Panc1 (cell line): ENCODE measurements around the gene MYCN. TPM values are rescaled to one million over a fixed set of nuclear protein-coding genes. Genes with fewer than 3 reads are reported as not detected.

Experiments
- ATAC-seq: fragments of 200-7000 bp; cut with Tn5 transposase; 2 replicates; pipeline ENCODE4 v1.9.1; 2020; ENCODE audit warnings: mild to moderate bottlenecking, moderate library complexity
- BruUV-seq: library from RNA; stranded (reverse); fragments of 400-500 nt; replicated peaks from 2 replicates; lab custom pipeline; 2021; lab: Mats Ljungman, UMichigan
- CTCF ChIA-PET: fragments of 300-600 bp; sonication (Branson Sonifier 250); formaldehyde crosslinking; loops from one replicate; lab custom pipeline; 2022; ENCODE audit warnings: antibody characterized with exemption; lab: Charles Lee
- POLR2A ChIA-PET: fragments of 300-600 bp; sonication (Branson Sonifier 250); formaldehyde crosslinking; loops from one replicate; lab custom pipeline; 2022; ENCODE audit warnings: antibody characterized with exemption; lab: Charles Lee
- DNase-seq: peaks from one replicate; pipeline ENCODE4 v3.0.0-alpha.2; 2010; ENCODE audit warnings: low read depth, low spot score
- H3K27ac ChIP-seq: 2 replicates; pipeline ENCODE4 v1.5.1; 2011; ENCODE audit warnings: mild to moderate bottlenecking, low read length, inconsistent platforms
- H3K27me3 ChIP-seq: fragments of 200-500 bp; sonication (Bioruptor generic); 2 replicates; pipeline ENCODE4 v1.6.0; 2014; ENCODE audit warnings: low read length, inconsistent platforms; ENCODE audit not compliant: control insufficient read depth, insufficient read depth
- H3K36me3 ChIP-seq: fragments of 200-500 bp; sonication (Bioruptor generic); 2 replicates; pipeline ENCODE4 v1.5.1; 2014; ENCODE audit warnings: inconsistent platforms, mild to moderate bottlenecking, low read length, moderate library complexity; ENCODE audit not compliant: control insufficient read depth, insufficient read depth
- H3K4me1 ChIP-seq: 2 replicates; pipeline ENCODE4 v1.5.1; 2011; ENCODE audit warnings: inconsistent platforms, mild to moderate bottlenecking, low read length, moderate library complexity; ENCODE audit not compliant: control insufficient read depth, insufficient read depth
- H3K4me3 ChIP-seq, 2 experiments: 2 replicates each; pipeline ENCODE4 v1.5.1; 2011 to 2012; ENCODE audit warnings: low read depth in 2 of 2, low read length in 2 of 2, mild to moderate bottlenecking in 2 of 2, inconsistent platforms in 1 of 2, moderate library complexity in 1 of 2
- H3K9me3 ChIP-seq: fragments of 200-500 bp; sonication (Bioruptor generic); 2 replicates; pipeline ENCODE4 v1.5.1; 2014; ENCODE audit warnings: low read depth, mild to moderate bottlenecking, inconsistent platforms, low read length, moderate library complexity; ENCODE audit not compliant: control insufficient read depth, insufficient read depth
- CTCF ChIP-seq: fragments of 450-650 bp; IDR thresholded peaks from 2 replicates; pipeline ENCODE4 v1.5.1; 2017; ENCODE audit warnings: mild to moderate bottlenecking
- POLR2AphosphoS5 ChIP-seq: IDR thresholded peaks from 2 replicates; pipeline ENCODE4 v1.6.1; 2012; ENCODE audit warnings: mild to moderate bottlenecking, low read depth, low read length, moderate library complexity
- SIN3A ChIP-seq: IDR thresholded peaks from 2 replicates; pipeline ENCODE4 v1.6.1; 2012; ENCODE audit warnings: low read depth, mild to moderate bottlenecking, low read length, moderate library complexity, borderline replicate concordance; ENCODE audit not compliant: insufficient read depth
- TCF7L2 ChIP-seq: IDR thresholded peaks from 2 replicates; pipeline ENCODE4 v1.6.1; 2011; ENCODE audit warnings: mild to moderate bottlenecking, low read depth, low read length, inconsistent platforms
- in situ Hi-C: cut with HindIII; loops from 2 replicates; pipeline ENCODE4 v1.10.0; 2016; ENCODE audit warnings: low sequenced_read_pairs, low pct_unique_long_range_greater_than_20kb
- intact Hi-C: fragments of 100-400 bp; cut with micrococcal nuclease; formaldehyde crosslinking; loops from one replicate; pipeline ENCODE4 v1.10.0; 2022; ENCODE audit not compliant: unreplicated experiment
- total RNA-seq: library from RNA; stranded (reverse); gene quantifications from one replicate; pipeline ENCODE4 v1.2.1, GENCODE V29; 2021; ENCODE audit not compliant: unreplicated experiment
- TF ChIP-seq, protein P1 (sequence below), 2 experiments: IDR thresholded peaks; 2 replicates each; pipeline ENCODE4 v1.6.1; 2011 to 2012; ENCODE audit warnings: low read depth in 2 of 2, control low read depth in 1 of 2, low read length in 1 of 2, mild to moderate bottlenecking in 1 of 2, moderate library complexity in 1 of 2; ENCODE audit not compliant: insufficient read depth in 1 of 2

The MYCN gene
- total RNA-seq, 1 experiment from 2014 or later, result not detected

GRCh38 chr2:15990151-15991101 lies 50.1 kb downstream of the MYCN start:
- intact Hi-C loops, result no loop called here
- TF ChIP-seq POLR2AphosphoS5 (no peak), CTCF (no peak), TCF7L2 (no peak), SIN3A (no peak)
- TF ChIP-seq, protein P1, sequence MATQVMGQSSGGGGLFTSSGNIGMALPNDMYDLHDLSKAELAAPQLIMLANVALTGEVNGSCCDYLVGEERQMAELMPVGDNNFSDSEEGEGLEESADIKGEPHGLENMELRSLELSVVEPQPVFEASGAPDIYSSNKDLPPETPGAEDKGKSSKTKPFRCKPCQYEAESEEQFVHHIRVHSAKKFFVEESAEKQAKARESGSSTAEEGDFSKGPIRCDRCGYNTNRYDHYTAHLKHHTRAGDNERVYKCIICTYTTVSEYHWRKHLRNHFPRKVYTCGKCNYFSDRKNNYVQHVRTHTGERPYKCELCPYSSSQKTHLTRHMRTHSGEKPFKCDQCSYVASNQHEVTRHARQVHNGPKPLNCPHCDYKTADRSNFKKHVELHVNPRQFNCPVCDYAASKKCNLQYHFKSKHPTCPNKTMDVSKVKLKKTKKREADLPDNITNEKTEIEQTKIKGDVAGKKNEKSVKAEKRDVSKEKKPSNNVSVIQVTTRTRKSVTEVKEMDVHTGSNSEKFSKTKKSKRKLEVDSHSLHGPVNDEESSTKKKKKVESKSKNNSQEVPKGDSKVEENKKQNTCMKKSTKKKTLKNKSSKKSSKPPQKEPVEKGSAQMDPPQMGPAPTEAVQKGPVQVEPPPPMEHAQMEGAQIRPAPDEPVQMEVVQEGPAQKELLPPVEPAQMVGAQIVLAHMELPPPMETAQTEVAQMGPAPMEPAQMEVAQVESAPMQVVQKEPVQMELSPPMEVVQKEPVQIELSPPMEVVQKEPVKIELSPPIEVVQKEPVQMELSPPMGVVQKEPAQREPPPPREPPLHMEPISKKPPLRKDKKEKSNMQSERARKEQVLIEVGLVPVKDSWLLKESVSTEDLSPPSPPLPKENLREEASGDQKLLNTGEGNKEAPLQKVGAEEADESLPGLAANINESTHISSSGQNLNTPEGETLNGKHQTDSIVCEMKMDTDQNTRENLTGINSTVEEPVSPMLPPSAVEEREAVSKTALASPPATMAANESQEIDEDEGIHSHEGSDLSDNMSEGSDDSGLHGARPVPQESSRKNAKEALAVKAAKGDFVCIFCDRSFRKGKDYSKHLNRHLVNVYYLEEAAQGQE (IDR thresholded peaks at IDR 0.05; ENCODE audit: insufficient read depth in 1 of 2, low read depth in 2 of 2, low read length in 1 of 2), result no peak

GRCh38 chr2:15991231-15991630 lies 50.9 kb downstream of the MYCN start:
- Histone ChIP-seq H3K36me3 (no peaks in the 10 kb centered on the region), H3K4me1 (no peaks in the 10 kb centered on the region), H3K27ac (no peak overlapping the region), H3K4me3 (no peak overlapping the region), H3K27me3 (no peaks in the 10 kb centered on the region), H3K9me3 (no peaks in the 10 kb centered on the region)
- DNase-seq, result no peak
- ATAC-seq, result no peak
- intact Hi-C loops, result no loop called here
- TF ChIP-seq CTCF, result no peak
- no peak for TF ChIP-seq TCF7L2
- TF ChIP-seq POLR2AphosphoS5, result no peak
- TF ChIP-seq, protein P1 (IDR thresholded peaks at IDR 0.05; ENCODE audit: insufficient read depth in 1 of 2, low read depth in 2 of 2, low read length in 1 of 2), result no peak
- TF ChIP-seq SIN3A, result no peak
- no TSS peak for BruUV-seq
- POLR2A ChIA-PET, result no interaction called here
- in situ Hi-C loops, result no loop called here
- CTCF ChIA-PET, result no interaction called here

More at GRCh38 chr2:15990151-15991101, 50.1 kb downstream of the MYCN start:
- H3K4me1 ChIP-seq, result no peaks in the 10 kb centered on the region
- ATAC-seq (no peak), DNase-seq (no peak)
- no peak overlapping the region for H3K4me3 ChIP-seq
- BruUV-seq, result no TSS peak
- no peaks in the 10 kb centered on the region for H3K27me3 ChIP-seq
- no peaks in the 10 kb centered on the region for H3K36me3 ChIP-seq
- in situ Hi-C loops, result no loop called here
- POLR2A ChIA-PET, result no interaction called here
- H3K27ac ChIP-seq, result no peak overlapping the region
- H3K9me3 ChIP-seq, result no peaks in the 10 kb centered on the region
- CTCF ChIA-PET, result no interaction called here
